GM19463 (cell line): ENCODE data around the gene CDH4.

ENCODE experiments used
- ATAC-seq: cut with Tn5 transposase; IDR thresholded peaks from one replicate; pipeline ENCODE4 v1.9.1; 2021; ENCODE audit warnings: mild to moderate bottlenecking, moderate library complexity; ENCODE audit not compliant: unreplicated experiment

The CDH4 gene

DNA sequence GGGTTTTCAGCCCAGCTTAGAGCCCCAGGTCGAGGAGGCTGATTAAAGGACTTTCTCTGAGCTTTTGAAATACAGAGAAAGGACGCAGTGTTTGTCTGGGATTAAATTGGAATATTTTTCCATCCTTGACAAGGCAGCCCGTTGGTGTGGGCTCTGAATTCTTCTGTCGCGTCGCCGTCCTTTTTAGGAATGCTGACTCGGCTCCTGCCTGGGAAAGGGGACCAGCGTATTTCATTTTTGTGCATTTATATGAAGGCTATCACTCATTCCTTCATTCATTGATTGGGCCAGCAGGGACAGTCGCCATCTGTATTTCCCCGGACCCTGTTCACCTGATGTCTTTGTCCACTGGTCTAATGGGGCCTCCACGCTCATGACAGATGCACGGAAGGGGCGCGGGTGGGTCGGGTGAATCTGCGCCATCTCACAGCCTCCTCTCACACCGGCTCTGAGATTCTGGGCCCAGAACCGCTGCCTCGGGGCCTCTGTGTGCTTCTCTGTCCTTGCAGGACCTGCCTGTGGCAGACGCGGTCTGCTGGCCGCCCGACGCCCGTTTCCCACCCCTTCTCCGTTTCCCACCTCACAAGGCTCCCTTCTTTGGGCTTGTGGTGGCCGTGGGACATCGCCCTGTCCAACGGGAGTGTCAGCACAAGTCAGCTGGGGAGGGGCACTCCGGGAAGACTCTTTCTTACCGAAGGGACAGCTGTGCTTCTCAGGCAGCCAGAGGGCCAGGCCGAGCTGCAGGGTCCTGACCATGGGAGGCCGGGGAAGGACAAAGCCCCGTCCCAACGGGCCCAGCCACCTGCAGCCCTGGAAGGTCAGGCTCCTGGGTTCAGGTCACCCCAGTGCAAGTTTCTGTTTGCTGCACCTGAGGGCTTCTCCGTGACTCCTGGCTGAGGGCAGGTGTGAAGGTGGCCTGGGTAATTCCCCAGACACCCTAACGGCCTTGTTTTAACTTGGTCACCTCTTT, 656.3 kb downstream of the CDH4 start:
- no peak for ATAC-seq

DNA sequence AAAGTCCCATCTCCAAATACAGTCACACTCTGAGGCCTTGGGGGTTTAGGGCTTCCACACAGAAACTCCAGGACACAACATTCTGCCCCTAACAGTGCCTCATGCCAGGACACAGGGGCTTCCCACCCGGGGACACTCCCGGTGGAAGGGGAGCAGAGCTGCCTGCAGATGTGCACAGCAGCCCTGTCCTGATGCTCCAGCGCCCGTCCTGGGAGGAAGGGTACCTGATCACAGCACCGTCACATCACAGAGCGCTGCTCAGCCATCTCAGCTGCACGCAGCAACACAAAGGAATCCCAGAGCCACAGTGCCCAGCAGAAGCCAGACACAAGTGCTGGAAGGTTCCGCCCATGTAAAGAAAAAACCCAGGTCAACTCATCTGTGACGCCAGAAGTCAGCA, 657.0 kb downstream of the CDH4 start:
- ATAC-seq: no peak

DNA sequence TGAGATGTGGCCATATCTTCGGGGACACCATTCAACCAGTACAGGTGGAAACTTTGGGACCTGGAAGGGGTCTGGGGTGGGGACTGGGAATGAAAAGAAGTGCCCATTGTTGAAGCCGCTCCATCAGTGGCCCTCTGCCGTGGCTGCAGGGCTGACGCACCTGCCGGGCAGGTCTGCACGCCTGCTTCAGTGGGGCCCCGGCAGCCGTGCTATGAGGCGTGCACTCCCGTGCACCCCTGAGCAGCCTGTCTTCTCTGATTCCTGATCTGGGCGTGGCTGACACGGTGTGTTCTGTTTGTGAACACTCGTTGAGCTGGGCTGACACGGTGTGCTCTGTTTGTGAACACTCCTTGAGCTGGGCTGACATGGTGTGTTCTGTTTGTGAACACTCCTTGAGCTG, 657.8 kb downstream of the CDH4 start:
- no peak for ATAC-seq

DNA sequence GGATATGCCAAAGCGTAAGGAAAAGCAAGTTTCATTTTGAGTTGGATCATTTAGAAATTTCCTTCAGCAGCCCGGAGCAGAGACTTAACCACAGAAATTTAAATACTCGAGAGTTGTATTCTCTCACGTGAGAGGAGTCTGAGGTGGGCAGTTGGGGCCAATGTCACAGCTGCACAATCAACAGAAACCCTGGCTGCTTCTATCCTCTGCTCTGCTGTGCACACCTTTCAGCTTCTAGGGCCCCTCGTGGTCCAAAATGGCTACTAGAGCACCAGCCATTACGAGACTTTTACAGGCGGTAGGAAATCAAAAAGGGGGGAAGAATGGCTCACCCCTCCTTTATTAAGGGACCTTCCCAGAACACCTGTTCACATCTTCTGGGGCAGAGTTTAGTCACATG, 659.8 kb downstream of the CDH4 start:
- ATAC-seq: no peak

DNA sequence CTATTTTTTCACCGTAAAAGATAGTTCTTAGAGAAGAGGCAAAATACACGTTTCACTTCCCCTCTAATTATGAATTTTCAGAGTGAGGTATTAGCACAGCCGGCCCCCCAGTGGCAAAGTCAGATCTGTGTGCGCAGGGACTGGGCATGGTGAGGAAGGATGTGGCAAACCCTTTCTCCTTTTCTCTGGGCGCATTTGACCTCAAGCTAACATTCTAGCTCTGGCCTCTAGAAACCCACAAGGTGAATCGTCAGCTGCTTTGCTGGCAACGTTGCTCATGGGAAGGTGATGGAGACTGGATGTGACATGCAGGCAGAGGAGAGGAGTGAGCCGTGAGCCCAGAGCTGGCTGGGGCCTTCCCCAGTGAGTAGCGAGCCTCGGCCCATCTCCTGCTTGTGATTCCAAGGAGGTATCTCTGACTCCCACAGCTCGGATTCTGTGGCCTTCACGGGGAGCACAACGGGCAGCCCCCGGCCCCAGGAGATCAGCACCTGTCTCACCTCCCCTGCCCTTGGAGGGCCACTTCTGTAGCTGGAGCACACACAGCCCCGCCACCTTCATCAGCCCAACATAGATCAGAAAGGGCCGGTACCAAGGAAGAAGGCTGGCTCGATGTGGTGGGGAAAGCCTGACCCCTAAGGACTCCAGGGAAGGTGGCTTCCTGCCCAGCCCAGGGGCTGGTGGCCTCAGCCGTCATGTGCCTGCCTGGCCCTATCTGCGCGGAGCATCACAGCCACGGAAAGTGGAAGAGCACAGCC, 660.8 kb downstream of the CDH4 start:
- peak; percentile 80 for ATAC-seq

DNA sequence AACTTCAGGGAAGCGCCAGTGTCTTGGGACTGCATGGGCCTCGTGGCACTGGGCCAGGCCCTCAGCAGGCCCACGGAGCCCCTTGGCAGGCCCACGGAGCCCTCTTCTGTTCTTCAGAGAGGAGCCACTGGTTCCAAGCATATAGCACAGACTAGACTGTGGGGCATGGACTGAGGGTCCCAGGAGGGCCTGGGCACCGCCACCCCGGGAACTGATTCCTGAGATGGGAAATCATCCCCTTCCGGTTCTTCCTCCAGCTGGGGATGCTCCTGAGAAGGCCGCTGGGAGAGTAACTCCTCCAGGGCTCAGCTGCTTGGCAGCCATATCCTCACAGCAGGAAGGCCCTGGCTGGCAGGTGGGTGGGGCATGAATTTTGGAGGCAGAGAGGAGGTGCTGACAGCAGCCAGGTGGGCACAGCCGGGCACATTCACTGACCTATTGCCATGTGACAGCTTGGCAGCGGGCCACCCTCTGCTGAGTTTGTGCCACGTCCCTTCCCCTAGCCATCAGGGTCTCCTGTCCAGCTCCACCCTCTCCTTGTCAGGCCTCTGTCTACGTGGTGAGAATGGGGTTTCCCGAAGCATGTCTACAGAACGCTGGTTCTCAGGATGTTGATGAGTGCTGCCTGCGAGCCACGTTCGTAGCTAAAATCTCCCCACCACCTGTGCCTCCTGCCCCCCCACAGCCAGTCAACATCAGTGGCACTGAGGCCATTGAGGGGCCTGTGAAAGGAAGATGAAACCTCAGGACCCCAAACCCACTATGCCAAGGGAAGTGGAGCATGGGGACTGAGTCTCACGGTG, 661.6 kb downstream of the CDH4 start:
- no peak for ATAC-seq

DNA sequence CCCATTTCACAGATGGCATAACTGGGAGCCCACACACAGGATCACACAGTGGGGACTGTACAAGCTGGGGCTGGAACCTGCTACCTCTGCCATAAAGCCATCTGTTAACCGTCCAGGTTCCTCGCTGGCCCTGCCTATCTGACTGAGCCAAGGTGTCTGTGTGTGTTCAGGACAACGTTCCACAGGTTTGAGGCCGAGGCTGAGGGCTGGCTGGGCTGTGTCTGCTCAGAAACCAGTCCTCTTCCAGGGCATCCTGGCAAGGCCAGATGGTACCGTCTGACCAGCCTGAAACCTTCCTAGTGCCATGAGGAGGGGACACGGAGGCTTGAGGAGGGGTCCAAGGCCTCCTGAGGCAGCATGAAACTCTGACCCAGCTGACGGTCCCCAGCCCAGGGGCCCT, 663.0 kb downstream of the CDH4 start:
- ATAC-seq: no peak

DNA sequence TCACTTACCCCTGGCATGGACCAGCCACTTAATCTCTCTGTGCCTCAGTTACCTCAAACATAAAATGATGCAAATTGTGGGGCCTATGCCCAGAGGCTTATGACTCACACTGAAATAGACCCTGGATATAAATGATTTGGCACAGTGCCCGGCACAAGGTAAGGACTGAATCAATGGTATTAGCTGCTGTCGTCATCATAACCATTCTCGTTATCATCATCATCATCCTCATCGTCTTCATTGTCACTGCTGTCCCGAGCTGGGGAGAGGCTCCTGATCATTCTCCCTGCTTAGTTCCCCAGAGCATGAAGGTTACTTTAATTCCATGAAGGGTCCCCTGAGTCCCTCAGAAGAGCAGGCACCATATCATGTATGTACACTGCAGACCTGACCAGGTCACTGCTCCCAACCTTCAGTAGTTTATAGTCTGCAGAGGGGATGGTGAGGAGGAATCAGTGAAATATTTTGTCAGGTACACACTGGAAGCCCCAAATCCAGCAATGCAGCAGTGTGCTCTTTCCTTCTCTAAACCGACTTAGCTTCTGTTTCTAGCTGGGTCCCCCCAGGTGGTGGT, 664.3 kb downstream of the CDH4 start:
- ATAC-seq: no peak

DNA sequence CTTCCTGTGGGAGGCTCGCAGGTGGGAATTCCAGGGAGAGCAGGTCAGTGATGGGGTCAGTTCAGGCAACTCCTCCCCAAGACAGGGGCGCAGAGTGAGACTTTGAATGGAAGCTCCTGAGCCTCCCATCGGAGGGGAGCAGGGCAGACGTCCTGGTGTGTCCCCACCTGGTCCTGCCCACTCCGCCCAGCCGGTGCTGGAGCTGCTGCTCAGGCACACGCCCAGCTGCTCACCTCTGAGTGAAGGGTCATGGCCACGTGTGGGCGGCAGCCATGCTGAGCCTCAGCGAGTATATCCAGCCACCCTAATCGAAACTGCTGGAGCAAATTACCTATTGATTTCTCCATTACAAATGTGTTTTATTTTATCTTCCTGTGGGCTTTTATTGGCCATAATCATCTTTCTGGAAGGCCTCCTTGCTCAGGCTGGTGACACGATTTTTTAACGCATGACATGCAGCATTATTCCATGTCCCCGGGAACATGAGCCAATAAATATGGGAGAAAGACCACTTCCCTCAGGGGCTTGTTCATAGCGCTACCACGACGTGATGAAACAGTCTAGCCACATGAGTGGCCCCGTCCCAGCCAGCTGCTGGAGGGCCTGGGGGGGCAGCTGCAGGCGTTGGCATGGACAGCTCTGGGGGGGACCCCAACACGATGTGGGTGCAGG, 665.5 kb downstream of the CDH4 start:
- no peak for ATAC-seq

DNA sequence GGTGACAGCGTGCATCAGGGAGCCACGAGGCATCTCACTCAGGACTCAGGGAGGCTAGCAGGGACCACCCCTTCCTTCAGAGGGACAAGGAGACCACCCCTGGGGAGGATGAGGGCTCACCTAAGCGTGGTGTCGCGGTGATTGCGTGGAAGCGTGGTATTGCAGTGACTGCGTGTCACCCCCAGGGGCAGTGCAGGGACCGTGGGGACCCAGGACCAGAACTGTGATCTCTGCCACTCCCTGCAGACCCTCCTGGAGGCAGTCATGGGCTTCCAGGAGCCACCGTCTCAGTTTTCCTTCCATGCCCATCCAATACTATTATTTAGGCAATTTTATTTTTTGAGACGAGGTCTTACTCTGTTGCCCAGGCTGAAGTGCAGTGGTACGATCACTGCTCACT, 666.5 kb downstream of the CDH4 start:
- ATAC-seq: no peak

DNA sequence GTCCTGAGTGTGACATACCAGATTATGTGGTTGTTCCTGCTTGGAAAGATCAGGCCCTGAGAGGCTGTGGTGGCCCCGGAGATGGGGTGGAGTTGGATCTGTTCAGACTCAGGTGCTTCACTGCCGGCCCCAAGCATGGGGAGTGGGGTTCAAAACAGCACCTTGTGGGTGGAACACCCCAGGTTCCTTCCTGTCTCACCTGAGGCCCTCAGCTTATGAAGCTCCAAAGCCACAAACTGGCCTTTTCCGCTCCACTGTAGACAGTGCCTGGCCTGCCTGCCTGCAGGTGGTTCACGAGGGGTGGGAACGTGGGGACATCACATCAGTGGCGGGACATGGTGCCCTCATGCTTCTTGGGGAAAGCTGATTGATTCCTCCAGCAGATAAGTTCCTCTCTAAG, 667.2 kb downstream of the CDH4 start:
- ATAC-seq: no peak

DNA sequence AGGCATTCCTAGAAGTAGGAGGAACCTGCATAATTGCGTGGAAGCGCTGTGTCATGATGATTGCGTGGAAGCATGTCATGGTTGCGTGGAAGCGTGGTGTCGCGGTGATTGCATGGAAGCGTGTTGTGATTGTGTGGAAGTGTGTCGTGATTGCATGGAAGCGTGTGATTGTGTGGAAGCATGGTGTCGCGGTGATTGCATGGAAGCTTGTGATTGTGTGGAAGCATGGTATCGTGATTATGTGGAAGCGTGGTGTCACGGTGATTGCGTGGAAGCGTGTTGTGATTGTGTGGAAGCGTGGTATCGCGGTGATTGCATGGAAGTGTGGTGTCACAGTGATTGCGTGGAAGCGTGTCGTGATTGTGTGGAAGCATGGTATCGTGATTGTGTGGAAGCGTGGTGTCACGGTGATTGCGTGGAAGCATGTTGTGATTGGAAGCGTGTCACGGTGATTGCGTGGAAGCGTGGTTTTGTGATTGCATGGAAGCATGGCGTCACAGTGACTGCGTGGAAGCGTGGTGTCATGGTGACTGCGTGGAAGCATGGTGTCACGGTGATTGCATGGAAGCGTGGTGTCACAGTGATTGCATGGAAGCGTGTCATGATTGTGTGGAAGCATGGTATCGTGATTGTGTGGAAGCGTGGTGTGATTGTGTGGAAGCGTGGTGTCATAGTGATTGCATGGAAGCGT, 667.8 kb downstream of the CDH4 start:
- ATAC-seq: no peak

DNA sequence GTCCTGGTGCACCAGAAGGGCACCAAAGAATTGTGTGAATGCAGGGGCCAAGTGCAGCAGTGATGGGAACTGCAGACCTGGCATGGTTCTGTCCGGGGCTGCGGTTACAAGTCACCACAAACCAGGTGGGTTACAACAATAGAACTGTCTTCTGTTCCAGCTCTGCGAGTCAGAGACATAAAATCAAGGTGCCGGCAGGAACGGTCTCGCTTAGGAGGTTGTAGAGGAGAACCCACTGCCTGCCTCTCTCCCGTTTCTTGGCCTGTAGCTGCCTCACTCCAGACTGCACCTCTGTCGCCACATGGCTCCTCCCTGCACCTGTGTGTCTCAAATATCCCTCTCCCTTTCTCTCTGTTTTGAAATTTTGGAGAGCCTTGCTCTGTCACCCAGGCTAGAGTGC, 670.4 kb downstream of the CDH4 start:
- ATAC-seq: no peak

DNA sequence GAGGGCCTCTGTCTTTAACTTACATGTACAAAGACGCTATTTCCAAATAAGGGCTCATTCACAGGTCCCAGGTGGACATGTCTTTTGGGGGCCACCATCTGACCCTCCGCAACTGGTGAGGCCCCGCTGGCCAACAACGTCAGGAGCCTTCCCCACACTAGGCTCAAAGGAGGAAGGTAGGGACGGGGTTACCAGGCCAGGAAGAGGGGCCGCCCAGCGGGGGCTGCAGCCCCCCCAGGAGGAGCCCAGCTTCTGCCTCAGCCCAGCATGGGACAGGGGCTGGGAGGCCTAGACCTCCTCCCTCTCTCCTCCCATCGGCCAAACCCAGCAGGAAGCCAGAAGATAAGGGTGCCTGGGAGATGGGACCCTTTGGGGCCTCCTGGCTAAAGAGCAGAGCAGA, 670.9 kb downstream of the CDH4 start:
- no peak for ATAC-seq

DNA sequence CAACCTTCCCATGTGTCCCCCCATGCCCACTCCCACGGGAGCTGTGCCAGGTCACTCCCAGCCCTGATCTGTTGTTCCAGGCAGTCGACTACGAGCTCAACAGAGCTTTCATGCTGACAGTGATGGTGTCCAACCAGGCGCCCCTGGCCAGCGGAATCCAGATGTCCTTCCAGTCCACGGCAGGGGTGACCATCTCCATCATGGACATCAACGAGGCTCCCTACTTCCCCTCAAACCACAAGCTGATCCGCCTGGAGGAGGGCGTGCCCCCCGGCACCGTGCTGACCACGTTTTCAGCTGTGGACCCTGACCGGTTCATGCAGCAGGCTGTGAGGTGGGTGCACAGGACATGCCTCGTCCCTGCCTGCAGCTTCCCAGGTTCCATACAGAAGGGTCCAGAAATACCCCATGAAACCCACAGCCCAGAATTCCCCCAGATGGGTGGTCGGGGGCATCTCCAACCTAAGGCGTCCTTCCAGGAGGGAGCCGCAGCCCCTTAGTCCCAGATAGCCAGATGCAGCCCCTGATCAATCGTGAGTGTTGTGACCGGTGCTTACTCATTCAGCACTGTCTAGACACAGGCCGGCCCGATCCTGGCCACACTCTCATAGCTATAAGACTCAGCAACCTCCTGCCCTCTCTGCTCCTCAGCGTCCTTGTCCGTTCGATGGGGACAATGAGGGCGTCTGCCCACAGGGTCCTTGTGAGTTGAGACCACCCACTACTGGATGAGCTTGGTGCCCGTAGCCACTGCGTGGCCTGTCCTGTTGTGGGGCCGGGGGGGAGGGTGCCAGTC, 671.5 kb downstream of the CDH4 start:
- no peak for ATAC-seq

DNA sequence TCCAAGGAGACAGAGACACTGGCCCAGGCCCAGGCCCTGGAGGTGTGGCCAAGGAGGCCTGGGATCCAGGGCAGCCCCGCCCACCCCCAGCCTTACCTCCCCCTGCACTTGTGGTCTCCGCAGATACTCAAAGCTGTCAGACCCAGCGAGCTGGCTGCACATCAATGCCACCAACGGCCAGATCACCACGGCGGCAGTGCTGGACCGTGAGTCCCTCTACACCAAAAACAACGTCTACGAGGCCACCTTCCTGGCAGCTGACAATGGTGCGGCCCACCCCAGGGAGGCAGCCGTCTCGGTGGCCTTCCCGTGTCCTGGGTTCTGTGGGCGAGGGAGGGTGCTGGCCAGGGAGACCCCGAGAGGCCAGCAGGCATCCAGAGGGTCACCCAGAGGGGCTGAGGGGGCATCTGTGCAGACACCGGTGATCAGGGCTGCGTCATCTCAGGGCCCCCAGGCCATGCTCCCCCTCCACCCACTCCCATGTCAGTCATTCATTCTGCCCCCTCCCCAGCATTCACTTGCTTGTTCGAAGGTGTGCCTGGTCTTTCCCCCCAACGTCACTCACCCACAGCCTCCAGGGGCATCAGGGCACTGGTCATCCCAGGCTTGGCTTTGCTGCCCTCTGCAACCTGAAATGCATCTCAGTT, 672.3 kb downstream of the CDH4 start:
- no peak for ATAC-seq

DNA sequence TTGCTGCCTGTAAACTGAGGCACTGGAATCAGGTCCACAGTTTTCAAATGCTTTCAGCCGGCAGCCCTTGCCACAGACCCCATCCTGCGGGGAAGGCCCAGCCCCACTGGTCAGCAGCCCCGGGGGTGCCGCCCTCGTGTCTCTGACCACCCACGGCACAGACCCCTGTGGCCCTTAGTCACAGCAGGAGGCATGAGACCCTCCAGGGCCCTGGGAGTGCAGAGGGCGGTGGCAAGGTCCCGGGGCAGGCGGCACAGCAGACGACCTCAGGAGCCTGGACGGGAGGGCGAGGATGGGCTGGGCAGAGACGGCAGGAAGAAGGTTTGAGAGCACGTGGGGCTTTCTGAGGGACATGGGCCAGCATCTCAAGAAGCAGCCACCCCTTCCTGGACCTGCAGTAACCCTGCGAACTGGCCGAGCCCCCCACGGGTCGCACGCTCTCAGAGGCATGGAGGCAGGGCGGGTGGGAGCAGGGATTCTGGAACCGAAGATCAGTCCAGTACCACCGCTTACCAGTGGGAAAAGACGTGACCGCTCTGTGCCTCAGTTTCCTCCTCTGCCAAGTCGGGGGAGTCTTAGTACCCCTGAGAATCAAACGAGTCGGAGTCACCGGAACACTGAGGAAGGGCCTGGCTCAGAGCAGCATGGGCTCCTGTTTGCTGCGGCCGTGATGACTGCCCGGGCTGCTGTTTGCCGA, 672.9 kb downstream of the CDH4 start:
- no peak for ATAC-seq
